Fibroblast of peridontal ligament (primary cell): ENCODE results near the gene DPP4.

Experiments used
- DNase-seq: peaks from one replicate; pipeline ENCODE4 v3.0.0-alpha.2; 2010; ENCODE audit errors: extremely low read depth

The DPP4 gene

DNA sequence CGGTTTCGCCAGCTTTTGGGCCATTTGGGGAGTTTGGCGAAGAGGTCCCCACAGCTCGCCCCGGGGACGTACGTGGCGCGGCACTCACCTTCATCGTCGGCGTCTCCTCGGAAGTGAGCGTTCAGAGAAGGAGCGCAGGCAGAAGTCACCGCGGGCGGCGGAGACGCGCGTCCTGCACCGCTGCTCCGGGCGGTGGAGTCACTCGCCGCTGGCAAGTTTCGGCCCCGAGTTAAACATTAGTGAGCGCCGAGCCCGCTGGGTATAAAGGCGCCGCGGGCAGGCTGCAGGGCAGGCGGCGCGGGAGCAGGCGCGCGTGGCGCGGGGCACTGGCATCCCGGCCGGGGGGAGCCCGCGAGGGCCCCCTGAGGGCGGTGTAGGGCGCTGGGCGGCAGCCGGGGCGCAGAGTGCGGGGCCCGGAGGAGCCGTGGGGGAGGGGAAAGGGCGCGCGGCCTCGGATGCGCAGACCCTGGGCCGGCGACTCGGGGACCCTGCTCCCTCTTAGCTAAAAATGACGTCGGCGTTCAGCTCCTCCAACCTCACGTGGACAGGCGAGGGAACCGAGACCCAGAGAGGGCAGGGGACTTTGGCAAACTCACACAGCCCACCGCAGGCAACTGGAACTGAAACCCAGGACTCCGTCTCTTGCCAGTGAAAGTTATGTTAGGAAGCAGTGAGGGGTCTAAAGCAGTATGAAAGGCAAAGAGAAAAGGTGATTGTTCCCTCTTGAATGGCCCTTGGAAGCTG is at the start of gene DPP4:
Gene DPP4 (minus strand): TSS at position 328 of the 744 bp plus-strand sequence. CDS start 234 bp downstream, at position 94.
- DNase-seq, result no peak

DNA sequence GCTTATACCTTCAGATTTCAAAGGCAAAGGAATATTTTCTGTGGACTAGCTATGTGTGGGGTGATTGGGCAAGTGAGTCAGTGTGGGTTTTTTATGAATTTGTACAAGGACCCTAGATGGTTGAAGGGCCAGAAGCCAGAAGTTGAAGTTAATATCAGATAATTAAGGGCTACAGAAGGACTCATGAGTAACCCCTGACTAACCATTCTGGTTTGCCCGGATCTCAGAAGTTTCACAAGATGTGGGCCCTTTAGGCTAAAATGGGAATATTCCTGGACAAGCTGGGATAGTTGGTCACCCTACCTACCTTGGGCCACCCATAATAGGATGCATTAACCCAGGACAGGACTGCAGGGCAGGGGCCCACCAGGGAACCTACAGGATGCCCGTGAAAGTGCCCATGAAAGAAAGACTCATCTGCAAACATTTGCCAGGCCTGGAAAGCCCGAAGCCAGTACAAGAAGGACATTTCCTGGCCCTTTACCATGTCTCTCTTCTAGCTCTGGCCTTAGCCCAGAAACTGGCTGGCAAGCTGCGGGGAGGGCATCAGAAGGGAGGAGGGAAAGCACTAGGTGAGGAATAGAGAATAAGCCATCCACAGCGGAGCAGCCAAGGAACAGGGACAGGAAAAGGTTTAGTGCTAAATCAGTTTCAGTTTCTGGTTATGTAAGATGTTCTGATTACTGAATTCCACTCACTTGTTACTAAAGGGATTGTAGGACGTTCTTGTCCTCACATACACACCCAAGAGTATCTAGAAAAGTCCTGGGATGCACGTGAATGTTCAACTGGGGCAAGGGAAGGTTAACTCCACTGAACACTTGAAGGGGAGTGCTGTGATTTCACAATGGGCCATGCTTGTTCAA is 44.4 kb upstream of the DPP4 start:
- peak; percentile 80 for DNase-seq

DNA sequence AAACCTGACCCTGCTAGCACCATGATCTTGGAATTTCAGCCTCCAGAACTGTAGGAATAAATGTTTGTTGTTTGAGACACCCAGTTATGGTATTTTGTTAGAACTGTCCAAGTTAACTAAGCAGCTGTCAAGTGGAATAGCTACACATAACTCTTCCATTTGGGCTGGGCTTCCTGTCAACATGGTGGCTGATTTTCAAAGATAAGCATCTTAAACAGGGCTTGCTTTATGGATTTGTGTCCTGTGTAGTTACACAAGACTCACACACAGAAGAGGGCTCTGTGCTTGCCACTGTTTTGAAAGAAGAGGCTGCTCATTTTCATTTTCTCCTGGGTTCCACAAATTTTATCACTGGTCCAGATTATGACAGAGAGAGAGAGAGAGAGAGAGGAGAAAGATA is 42.3 kb upstream of the DPP4 start:
- no peak for DNase-seq

DNA sequence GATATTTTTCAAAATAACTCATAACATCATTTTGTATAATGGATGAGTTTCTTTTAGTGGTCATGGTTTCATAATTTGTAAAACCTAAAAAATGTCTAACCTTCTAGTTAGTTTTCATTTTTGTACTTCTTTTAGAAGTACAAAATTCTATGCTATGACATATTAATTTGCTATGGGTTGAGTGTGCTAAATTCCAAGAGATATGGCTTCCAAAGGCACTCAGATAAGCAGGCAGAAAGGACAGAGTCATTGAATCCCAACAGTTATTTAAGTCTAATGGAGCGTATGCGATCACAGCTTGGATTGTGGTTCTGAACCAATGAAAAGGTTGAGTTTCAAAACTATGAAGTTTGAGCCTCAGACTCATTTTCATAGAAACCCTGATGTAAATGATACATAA is 41.1 kb upstream of the DPP4 start:
- no peak for DNase-seq

DNA sequence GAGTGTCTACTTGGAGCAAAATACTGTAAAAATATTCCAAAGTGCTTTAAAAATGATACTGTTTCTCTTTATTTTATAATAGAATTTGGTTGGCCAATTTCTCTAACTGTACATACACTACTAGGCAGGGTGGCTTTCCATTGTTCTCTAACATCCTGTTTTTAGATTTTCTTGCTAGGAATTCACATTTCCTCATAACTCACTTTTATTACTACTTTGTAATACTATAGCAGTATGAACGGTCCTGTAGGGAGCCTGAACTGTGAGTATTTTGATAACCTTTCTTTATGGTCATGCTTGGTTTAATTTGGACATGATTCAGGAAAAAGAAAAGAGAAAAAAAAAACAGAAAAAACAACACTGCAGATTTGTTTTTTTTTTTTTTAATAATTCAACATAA is 40.3 kb upstream of the DPP4 start:
- no peak for DNase-seq

DNA sequence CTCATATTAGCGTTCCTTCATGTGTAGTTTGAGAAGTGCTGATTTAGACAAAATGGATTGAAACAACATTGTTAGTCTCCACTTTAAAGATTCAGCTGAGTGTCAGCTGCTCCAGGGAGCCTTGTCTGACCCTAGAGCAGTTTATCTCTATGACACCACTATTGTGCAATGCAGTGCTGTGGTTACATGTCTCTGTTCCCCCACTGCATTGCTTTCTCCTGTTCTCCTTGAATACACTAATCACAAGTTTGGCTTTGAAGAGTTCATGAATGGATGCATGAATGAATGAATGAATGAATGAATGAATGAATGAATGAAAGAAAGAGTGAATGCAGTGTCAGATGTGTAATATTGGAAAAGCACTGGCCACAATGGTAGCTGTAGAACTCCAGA is 39.8 kb upstream of the DPP4 start:
- peak; percentile 67 for DNase-seq

DNA sequence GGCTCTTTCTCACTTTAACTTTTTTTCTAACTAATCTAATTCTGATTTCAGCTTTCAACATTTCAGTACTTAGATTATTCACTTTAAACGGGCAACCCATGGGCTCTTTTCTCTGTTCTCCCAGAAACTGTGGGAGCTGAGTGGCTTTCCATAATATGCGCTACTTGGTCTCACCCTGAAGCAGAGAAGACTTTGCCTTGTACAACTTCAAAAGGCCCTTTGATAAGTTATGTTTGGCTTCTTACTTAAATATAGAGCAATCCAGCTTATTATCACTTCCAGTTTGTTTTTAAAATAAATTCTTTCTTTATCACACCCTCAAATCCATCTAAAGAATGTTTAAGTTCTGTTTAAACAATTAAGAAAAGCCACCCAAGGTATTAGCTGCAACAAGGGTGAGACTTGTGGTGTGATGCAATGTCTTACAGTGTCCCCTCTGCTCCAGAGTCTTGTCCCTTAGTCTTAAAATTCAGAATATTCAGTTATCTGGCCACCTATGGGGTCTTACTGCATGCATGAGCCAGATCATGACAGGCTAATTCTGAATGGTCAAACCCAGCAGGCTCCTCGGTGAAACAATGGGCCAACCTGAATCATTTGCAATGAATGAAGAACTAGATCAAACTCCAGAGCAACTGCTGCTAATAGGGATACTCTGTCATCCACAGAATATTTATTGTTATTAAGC is 39.2 kb upstream of the DPP4 start:
- DNase-seq, result no peak

DNA sequence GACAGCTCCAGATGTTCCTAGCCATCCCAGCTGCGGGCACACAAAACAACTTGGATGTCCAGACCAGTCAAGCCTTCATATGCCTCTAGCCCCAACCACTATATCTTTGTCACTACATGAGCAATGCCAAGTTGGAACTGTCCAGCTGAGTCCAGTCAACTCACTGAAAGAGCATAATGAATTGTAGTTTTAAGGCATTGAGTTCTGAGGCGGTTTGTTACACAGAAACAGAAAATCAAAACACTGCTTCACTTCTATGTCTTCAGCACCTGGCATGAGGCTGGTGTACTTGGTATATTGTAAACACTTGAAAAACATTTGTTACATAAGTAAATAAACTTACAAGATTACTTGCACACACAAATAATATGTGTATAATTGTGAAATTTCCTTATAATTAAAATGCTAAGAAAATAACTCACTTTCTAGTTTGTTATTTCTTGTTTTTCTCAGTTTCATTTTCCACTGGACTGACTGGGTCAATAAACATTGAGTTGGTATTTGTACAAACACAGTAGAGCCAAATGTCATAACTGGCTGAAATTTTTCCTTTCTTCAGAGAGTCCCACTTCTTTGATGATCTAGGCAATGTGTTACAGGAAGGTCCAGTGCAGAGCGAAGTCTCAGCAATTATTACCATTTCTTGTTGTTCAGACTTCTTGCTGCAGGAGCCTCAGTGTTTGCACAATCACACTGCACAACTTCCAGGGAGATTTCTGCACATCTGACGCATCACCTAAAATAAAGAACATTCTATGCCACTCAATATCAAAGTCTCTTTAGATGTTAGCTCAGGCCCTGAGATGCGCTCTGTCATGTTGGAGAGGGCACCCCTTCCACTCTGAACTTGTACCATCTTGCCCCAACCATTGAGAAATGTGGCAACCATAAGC is 38.2 kb upstream of the DPP4 start:
- DNase-seq, result no peak

DNA sequence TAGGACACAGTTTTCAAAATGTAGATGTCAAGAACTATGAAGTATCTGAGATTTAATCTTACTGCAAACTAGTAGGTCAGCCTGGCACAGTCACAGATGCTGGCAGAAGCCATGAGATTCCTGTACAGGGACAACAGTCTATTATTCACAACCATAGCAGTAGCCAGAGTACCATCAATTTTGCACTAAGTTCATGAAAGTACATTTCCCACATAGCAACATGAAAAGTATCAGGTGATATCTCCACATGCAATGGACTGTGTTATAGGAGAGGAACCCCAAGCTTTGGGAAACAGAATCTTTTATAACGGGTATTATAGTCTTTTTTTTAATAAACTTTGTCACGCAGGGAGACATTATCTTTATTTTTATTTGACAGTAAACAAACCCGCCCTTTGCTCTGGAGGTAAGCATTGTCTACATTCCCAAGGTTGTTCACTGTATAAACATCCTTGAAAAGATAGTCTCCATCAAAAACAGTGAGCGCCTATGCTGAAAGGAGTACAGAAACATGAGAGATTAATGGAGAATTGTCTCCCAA is 33.4 kb upstream of the DPP4 start:
- DNase-seq, result no peak

DNA sequence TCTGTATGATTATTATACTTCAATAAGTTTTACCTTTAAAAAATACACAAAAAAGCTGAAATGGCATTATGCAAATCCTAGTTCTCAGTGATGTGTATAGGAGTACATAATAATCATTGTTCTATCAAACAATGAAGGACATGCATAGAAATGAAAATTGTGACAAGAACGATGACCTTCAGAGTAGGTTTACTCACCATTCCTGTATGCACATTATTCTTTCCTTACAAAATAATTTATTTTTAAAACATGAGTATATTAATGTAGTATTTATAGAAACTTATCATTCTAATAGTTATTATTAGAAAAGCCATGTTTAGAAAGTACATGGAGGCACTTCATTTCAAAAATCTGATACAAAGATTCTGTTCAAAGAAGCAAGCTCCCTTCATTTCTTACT is 32.7 kb upstream of the DPP4 start:
- DNase-seq, result no peak

DNA sequence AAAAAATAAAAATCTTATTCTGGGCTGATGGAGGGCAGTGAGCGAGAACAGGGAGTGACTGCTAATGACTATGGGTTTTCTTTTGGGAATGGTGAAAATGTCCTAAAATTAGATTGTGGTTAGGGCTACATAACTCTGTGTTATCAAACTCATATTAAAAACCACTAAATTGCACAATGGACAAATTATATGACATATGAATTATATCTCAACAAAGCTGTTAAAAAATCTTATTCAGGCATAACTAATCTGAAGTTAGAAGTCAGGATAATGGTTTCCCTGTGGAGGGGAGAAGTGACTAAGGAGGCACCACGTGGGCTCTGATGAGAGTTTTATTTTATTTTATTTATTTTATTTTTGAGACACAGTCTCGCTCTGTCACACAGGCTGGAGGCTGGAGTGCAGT is 32.1 kb upstream of the DPP4 start:
- peak; percentile 45 for DNase-seq

DNA sequence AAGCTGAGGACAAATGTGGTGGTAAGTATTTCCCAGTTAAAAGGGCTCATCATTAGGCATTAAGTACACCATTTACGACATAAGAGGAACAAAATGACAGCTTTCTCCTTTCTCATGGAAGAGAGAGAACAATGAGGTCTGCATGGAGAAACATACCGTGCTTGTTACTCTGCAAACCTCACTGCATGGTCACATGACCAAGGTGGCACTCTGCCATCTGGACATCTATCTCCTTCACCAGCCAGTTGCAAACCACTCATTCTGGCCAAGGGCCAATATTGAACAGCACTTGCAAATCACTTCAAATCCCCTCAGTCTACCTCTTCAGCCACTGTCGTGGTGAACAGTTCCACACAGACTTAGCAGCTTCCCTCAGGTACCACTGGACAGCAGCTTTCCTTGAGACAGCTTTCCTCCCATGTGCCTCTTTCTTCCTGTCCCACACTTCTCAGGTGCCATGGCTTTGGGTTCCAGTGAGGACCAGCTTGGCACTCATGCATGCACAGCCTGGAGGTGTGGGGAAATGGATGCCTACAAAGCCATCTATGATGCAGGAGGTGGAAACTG is 29.5 kb upstream of the DPP4 start:
- no peak for DNase-seq

DNA sequence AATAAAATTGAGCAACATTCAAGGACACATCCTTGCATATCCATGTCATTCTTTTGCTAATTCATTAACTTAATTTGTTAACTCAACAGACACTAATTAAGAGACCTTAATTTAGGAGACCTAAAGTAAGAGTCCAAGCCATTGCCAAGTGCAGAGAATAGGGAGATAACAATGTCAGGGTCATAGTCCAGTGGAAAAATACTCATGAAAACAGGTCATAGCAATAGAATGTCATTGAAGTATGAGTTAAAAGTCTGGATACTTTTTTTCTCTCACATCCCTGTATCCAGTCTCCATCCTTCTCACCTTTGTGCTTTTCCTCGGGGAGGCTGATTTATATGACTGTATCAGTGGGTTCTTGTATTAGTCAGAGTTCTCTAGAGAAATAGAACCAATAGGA is 26.6 kb upstream of the DPP4 start:
- no peak for DNase-seq

DNA sequence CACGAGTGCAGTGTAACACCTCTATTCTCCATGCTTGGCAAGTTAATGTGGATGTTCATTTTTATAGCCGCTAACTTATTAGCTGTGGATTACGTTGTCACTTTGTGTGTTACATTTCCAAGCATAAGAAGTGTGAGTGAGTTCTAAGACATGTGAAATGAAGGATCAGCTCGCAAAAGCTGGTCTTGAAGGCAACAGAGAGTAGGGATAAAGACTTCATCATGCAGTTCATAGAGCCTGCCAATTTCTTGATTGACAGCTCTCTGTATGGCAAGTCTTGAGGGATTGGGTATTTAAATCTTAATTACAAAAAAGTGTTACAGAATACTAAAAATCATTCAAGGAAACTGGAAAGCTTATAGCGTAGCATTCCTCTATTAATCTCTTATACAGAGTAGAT is 25.8 kb upstream of the DPP4 start:
- no peak for DNase-seq

DNA sequence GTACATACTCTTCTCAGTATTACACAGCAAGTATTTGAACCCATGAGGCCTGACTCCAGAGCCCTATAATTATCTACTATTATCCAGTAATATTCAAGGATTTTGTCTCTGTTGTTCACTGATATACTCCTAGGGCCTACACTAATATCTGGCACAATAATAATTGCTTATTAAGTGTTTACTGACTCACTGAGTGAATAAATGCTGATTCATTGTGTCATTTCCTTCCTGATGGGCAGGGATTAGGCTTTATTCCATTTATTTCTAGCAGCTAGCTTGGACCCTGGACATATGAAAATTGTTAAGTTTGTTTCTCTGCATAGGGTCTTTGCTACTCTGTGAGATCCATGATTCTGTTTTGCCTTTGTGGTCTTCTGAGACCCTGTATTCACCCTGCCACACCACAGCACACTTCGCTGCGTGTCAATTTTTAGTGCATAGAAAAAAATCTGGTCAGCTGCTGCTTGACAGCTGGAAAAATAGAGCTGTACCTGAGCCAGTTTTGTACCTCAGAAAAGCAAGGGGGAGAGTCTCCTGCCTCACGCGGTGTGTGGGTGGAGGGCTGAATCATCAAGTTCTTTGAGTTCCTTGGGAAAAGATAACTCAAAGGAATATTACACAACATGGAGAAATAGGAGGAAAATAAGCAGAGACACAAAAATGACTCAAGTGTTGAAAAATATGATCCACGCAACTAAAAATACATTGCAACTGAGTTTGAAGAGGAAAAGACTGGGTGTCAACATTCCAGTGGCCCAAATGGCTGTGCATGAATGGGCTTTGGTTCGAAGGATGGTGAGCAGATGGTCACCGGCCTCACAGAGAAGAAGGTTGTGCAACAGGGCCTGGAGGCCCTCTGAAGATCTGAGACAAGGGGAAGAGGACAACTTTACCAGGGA is 18.9 kb upstream of the DPP4 start:
- peak; percentile 90 for DNase-seq

DNA sequence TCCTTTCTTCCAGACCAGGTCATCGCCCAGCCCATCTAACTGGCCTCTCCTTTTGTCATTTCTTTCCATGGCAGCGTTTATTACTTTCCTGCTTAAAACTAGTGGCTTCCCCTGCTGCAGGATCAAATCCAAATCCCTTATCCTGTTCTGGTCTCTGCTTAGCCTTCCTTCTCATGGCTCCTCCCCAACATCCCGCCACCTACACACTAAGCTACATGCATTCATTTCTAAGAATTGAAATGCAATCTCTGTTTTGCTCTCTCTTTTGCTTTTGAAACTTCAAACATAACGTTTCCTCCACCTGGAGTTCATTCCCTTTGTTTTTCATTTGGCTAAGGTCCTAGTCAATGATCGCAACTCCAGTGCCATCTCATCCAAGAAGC is 18.0 kb upstream of the DPP4 start:
- DNase-seq, result no peak

DNA sequence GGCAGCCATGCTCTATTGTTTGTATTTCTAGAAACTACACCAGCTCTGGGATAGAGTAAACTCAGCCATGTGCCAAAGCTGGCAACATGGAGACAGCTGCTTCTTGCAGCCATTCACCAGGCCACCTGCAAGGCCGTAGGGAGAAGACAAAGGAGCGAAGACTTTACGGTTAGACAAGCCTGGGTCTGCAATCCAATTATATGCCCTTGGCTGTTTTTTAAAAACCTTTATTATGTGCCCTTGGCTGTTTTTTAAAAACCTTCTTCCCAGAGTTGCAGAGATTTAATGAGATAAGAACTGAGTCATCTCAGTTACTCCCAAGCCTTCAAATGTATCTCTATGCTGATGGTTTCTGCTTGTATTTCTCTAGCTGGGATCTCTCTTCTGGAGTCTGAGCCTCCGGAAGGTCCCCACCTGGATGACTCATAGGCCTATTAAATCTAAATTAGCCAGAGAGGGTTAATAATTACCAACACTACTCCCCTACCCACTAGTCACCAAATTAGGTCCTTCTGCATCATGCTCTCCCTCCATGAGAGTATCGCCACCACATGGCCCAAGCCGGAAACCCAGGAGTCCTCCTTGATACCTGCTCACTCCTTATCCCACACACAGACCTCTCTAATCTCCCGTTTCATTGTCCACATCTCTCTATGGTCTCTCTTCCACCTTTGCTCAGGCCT is 17.5 kb upstream of the DPP4 start:
- DNase-seq, result peak; percentile 39

DNA sequence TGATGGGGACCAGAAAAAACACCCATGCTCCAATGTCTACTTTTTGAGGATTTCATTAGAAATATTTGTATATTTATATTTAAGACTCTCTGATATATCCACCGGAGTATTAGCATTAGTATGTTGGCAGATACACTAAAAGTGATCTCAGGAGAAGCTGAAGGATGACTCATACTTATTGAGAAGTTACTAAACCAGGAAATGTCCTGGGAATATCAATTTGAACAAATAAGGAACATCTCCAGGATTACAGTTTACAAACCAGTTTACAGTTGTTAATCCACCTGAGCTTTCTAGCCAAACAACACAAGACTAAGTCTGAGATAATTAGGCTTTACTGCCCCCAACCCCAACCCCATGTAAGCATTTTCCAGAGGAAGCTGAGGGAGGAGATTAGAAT is 16.1 kb upstream of the DPP4 start:
- DNase-seq, result peak; percentile 55

DNA sequence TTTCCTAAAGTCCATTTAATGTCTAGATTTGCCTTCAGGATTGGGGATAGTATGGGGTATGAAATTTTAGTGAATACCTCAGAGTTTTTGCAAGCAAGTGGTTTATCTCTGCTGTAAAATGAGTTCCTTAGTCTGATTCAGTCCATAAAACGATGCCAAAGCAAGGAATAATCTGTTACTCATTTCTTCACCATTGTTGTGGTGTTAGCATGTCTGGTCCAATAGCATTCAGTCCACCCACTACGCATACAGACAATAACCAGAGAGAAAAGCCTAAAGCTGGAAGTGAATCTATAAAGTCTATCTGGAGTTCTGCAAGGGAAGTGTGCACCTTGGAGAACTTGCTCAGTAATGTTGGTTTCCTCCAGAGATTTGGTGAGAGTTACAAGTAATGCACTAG is 12.9 kb upstream of the DPP4 start:
- peak; percentile 49 for DNase-seq
